Esophagus squamous epithelium (tissue), 5 donors: ENCODE measurements around the gene ERC2. TPM values are rescaled to one million over a fixed set of nuclear protein-coding genes. Genes with fewer than 3 reads are reported as not detected.

Experiments used
- DNase-seq: peaks from one replicate; lab custom pipeline; 2025; lab: John Stamatoyannopoulos, UW
- H3K27ac ChIP-seq, 4 donors: fragments of 200-600 bp; sonication (generic); one replicate each; pipeline ENCODE4 v1.5.1; 2016 to 2019; ENCODE audit warnings: mild to moderate bottlenecking in 1 of 4
- H3K27me3 ChIP-seq, 4 donors: fragments of 200-600 bp; sonication (generic); 1 replicate in 3 of 4; 2 replicates in 1 of 4; pipeline versions ENCODE4 v1.5.1 to v1.6.0; 2017 to 2021; ENCODE audit warnings: antibody characterized with exemption in 1 of 4
- H3K36me3 ChIP-seq, 3 donors: fragments of 200-600 bp; sonication (generic); one replicate each; pipeline ENCODE4 v1.5.1; 2016 to 2019
- H3K4me1 ChIP-seq, 3 donors: fragments of 200-600 bp; sonication (generic); one replicate each; pipeline ENCODE4 v1.5.1; 2017 to 2019
- H3K4me3 ChIP-seq, 4 donors: fragments of 200-600 bp; sonication (generic); 1 replicate in 3 of 4; 2 replicates in 1 of 4; pipeline ENCODE4 v1.5.1; 2016 to 2019; ENCODE audit warnings: mild to moderate bottlenecking in 2 of 4, moderate library complexity in 1 of 4
- H3K9me3 ChIP-seq, 3 donors: fragments of 200-600 bp; sonication (generic); one replicate each; pipeline ENCODE4 v1.5.1; 2016 to 2019
- CTCF ChIP-seq, 6 experiments: fragments of 450-650 bp in 4 of 6; fragments of 200-600 bp in 2 of 6; sonication (generic) in 2 of 6; IDR thresholded peaks; one replicate each; pipeline ENCODE4 v1.5.1; 2016 to 2019; ENCODE audit warnings: antibody characterized with exemption in 6 of 6, mild to moderate bottlenecking in 4 of 6, moderate library complexity in 4 of 6
- POLR2A ChIP-seq, 4 donors: fragments of 450-650 bp; IDR thresholded peaks; one replicate each; pipeline ENCODE4 v1.6.1; 2017; ENCODE audit warnings: antibody characterized with exemption in 4 of 4, mild to moderate bottlenecking in 4 of 4, moderate library complexity in 3 of 4
- WGBS, 2 donors: methylation state at CpG; one replicate each; pipeline ENCODE4 v1.1.5; 2018; 5-methylcytosine and 5-hydroxymethylcytosine counted together
- intact Hi-C: fragments of 100-400 bp; cut with DNase I; formaldehyde crosslinking; loops from one replicate; pipeline ENCODE4 v1.15.0; 2022
- total RNA-seq, 4 donors: library from RNA; depleted of rRNA; stranded (reverse); fragments of >200 nt; gene quantifications; one replicate each; pipeline ENCODE4 v1.1.0, GENCODE V29; 2016
- donor health status: DM: yes; HTN: yes; CAD: no.

Gene ERC2
- total RNA-seq, 4 donors from 2014 or later, result 0.12 to 1.9 (median 0.86) TPM

- no peaks in the 10 kb centered on the region for H3K9me3 ChIP-seq
- DNase-seq, result no peak
- intact Hi-C loops, result no loop called here
- no peaks in the 10 kb centered on the region for H3K36me3 ChIP-seq
- no peaks in the 10 kb centered on the region for H3K4me1 ChIP-seq
- 83 to 88% methylated on average over 2 of the region's 2 CpGs for WGBS, 2 donors
- no peak overlapping the region for H3K27ac ChIP-seq
- no peaks in the 10 kb centered on the region for H3K27me3 ChIP-seq
- H3K4me3 ChIP-seq, result no peak overlapping the region
- no peak for TF ChIP-seq POLR2A (IDR thresholded peaks at IDR 0.05)
- no peak for TF ChIP-seq CTCF (IDR thresholded peaks at IDR 0.05)
Measured at GRCh38 chr3:55742832-55743136, 725.5 kb downstream of the ERC2 start.

GRCh38 chr3:55742022-55742831 lies 726.0 kb downstream of the ERC2 start:
- Histone ChIP-seq H3K9me3 (no peaks in the 10 kb centered on the region), H3K36me3 (no peaks in the 10 kb centered on the region), H3K4me3 (no peak overlapping the region), H3K27me3 (no peaks in the 10 kb centered on the region), H3K4me1 (no peaks in the 10 kb centered on the region), H3K27ac (no peak overlapping the region)
- TF ChIP-seq POLR2A (IDR thresholded peaks at IDR 0.05), result no peak
- no peak for TF ChIP-seq CTCF (IDR thresholded peaks at IDR 0.05)
- DNase-seq, result no peak
- WGBS, 2 donors, result 70 to 73% methylated on average over 4 of the region's 4 CpGs
- intact Hi-C loops, result no loop called here

GRCh38 chr3:55737186-55737585 lies 731.1 kb downstream of the ERC2 start:
- H3K4me3 ChIP-seq, result no peak overlapping the region
- no peak overlapping the region for H3K27ac ChIP-seq
- no peak for DNase-seq
- no peaks in the 10 kb centered on the region for H3K4me1 ChIP-seq
- no peaks in the 10 kb centered on the region for H3K9me3 ChIP-seq
- 75 to 77% methylated on average over 4 to 5 of the region's 5 CpGs for WGBS, 2 donors
- no peaks in the 10 kb centered on the region for H3K36me3 ChIP-seq
- H3K27me3 ChIP-seq, result no peaks in the 10 kb centered on the region
- TF ChIP-seq CTCF (IDR thresholded peaks at IDR 0.05), result no peak
- no peak for TF ChIP-seq POLR2A (IDR thresholded peaks at IDR 0.05)
- intact Hi-C loops, result no loop called here

- Histone ChIP-seq H3K9me3 (no peaks in the 10 kb centered on the region), H3K4me1 (no peaks in the 10 kb centered on the region), H3K27ac (no peak overlapping the region), H3K27me3 (no peaks in the 10 kb centered on the region), H3K36me3 (no peaks in the 10 kb centered on the region), H3K4me3 (no peak overlapping the region)
- TF ChIP-seq POLR2A (IDR thresholded peaks at IDR 0.05) (no peak), CTCF (IDR thresholded peaks at IDR 0.05) (no peak)
- intact Hi-C loops, result no loop called here
- WGBS, 2 donors, result 74 to 82% methylated on average over 3 of the region's 3 CpGs
- no peak for DNase-seq
Measured at GRCh38 chr3:55735976-55736375, 732.3 kb downstream of the ERC2 start.

- WGBS, 2 donors, result 46 to 54% methylated on average over 2 to 3 of the region's 3 CpGs
- Histone ChIP-seq H3K27ac (no peak overlapping the region), H3K27me3 (no peaks in the 10 kb centered on the region), H3K36me3 (no peaks in the 10 kb centered on the region), H3K4me3 (no peak overlapping the region), H3K9me3 (no peaks in the 10 kb centered on the region), H3K4me1 (no peaks in the 10 kb centered on the region)
- no peak for TF ChIP-seq CTCF (IDR thresholded peaks at IDR 0.05)
- no peak for TF ChIP-seq POLR2A (IDR thresholded peaks at IDR 0.05)
- intact Hi-C loops, result no loop called here
- DNase-seq, result no peak
Measured at GRCh38 chr3:55731741-55732140, 736.5 kb downstream of the ERC2 start.
